Measurements from ENCODE around the gene ZNF169. TPM values are rescaled to one million over a fixed set of nuclear protein-coding genes. Genes with fewer than 3 reads are reported as not detected.
"Not testable (repeated sequence)": the region's sequence is repeated elsewhere in the genome, so short reads cannot be mapped to it uniquely, and the experiment has no call there.

The ZNF169 gene
- total RNA-seq, 4 donors from 2014 or later = 1.9 to 18.6 (median 10.3) TPM

GRCh38 chr9:94270009-94270408 lies 10.9 kb downstream of the ZNF169 start:
- no peak for ATAC-seq (ENCODE audit: low FRiP score)
- DNase-seq (ENCODE audit: low spot score) = no peak
- TF ChIP-seq CTCF (IDR thresholded peaks at IDR 0.05) = no peak

GRCh38 chr9:94277029-94277428 lies 17.9 kb downstream of the ZNF169 start:
- DNase-seq (ENCODE audit: low spot score); ATAC-seq (ENCODE audit: low FRiP score): not testable (repeated sequence)

GRCh38 chr9:94277885-94278536 lies 18.9 kb downstream of the ZNF169 start:
- DNase-seq (ENCODE audit: low spot score) = no peak
- TF ChIP-seq CTCF (IDR thresholded peaks at IDR 0.05) = no peak
- ATAC-seq (ENCODE audit: low FRiP score) = no peak

- ATAC-seq (ENCODE audit: low FRiP score) = no peak
- no peak for DNase-seq (ENCODE audit: low spot score)
- no peak for TF ChIP-seq CTCF (IDR thresholded peaks at IDR 0.05)
Measured at GRCh38 chr9:94280409-94280989, 21.4 kb downstream of the ZNF169 start.

GRCh38 chr9:94281101-94281500 lies 22.0 kb downstream of the ZNF169 start:
- no peak for ATAC-seq (ENCODE audit: low FRiP score)
- DNase-seq (ENCODE audit: low spot score) = no peak
- no peak for TF ChIP-seq CTCF (IDR thresholded peaks at IDR 0.05)

GRCh38 chr9:94286116-94286515 lies 27.0 kb downstream of the ZNF169 start:
- no peak for DNase-seq (ENCODE audit: low spot score)
- no peak for TF ChIP-seq CTCF (IDR thresholded peaks at IDR 0.05)
- ATAC-seq (ENCODE audit: low FRiP score) = no peak

GRCh38 chr9:94287877-94288513 lies 28.9 kb downstream of the ZNF169 start:
- no peak for TF ChIP-seq CTCF (IDR thresholded peaks at IDR 0.05)
- ATAC-seq (ENCODE audit: low FRiP score) (no peak), DNase-seq (ENCODE audit: low spot score) (no peak)

Measured in omental fat pad (tissue), 4 donors.